Measurements from ENCODE around the gene HDC. TPM values are rescaled to one million over a fixed set of nuclear protein-coding genes. Genes with fewer than 3 reads are reported as not detected.

Gene HDC
- total and polyA plus RNA-seq, 7 experiments from 2014 or later, result 0.19 to 81.2 (median 35.1) TPM; not detected in 4

DNA sequence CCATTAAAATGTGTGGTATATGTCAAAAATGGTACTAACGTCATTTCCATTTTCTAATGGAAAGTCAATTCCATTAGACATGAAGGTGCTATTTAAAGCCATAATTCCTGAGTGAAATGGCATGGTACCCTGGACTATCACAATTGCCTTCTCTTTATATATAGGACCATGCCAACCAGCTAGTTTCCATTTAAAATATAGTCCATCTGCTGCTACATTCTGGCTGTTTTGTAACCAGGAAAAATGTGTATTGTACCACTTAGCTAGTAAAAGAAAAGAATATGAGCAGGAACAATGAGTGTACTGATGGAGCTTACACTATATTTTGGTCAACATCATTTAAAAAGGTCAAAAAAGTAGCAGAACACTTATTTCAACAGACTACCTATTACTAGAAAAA is 30.4 kb upstream of the HDC start:
- Mint-ChIP-seq H3K4me1 (peaks cover 0 to 4% (median 0%) of the 10 kb centered on the region in 7 donors), H3K36me3 (peaks cover 0 to 34% (median 27%) of the 10 kb centered on the region in 5 donors), H3K4me3 (no peak overlapping the region), H3K9me3 (no peaks in the 10 kb centered on the region), H3K27me3 (no peaks in the 10 kb centered on the region), H3K27ac (no peak overlapping the region)
- peaks cover 0 to 35% (median 0%) of the 10 kb centered on the region in 3 experiments for H3K36me3 ChIP-seq (ENCODE audit: control insufficient read depth in 2 of 3, insufficient read depth in 3 of 3, low read length in 3 of 3)
- H3K27ac ChIP-seq (ENCODE audit: low read depth, low read length), result no peak overlapping the region
- ATAC-seq (no peak), DNase-seq (no peak)
- ChIA-PET CTCF (interaction anchor here (0.6 kb wide), 1 partner anchor 25 kb away, joined by 3 read pairs; no protein-coding TSS in a partner anchor), POLR2A (interaction anchor here (1.0 kb wide), 1 partner anchor 59 kb away, joined by 4 read pairs; the partner anchor contains the start of gene GABPB1)
- H3K9me3 ChIP-seq (ENCODE audit: control insufficient read depth in 2 of 3, low read length in 3 of 3), result no peaks in the 10 kb centered on the region
- no peaks in the 10 kb centered on the region for H3K4me1 ChIP-seq (ENCODE audit: control insufficient read depth in 2 of 2, insufficient read depth in 2 of 2, low read length in 2 of 2)
- H3K4me3 ChIP-seq (ENCODE audit: low read length), result no peak overlapping the region
- intact Hi-C loops (cut with micrococcal nuclease), result no loop called here
- no peaks in the 10 kb centered on the region for H3K27me3 ChIP-seq (ENCODE audit: control insufficient read depth in 2 of 2, insufficient read depth in 2 of 2, low read length in 2 of 2)

DNA sequence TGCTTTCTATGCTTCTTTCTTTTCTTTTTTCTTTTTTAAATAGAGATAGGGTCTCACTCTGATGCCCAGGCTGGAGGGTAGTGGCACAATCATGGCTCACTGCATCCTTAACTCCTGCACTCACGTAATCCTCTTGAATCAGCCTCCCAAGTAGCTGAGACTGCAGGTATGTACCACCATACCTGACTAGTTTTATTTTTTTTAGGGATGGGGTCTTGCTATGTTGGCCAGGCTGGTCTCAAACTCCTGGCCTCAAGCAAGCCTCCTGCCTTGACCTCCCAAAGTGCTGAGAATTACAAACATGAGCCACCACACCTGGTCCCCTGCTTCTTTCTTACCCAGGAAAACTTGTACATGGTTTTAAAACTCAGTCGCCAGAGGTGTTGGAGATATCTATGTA is 24.2 kb upstream of the HDC start:
- H3K4me1 Mint-ChIP-seq, result peaks cover 0 to 15% (median 0%) of the 10 kb centered on the region in 7 donors
- Histone ChIP-seq H3K4me3 (ENCODE audit: low read length) (no peak overlapping the region), H3K9me3 (ENCODE audit: control insufficient read depth in 2 of 3, low read length in 3 of 3) (no peaks in the 10 kb centered on the region), H3K36me3 (ENCODE audit: control insufficient read depth in 2 of 3, insufficient read depth in 3 of 3, low read length in 3 of 3) (peaks cover 0 to 34% (median 9%) of the 10 kb centered on the region in 3 experiments), H3K4me1 (ENCODE audit: control insufficient read depth in 2 of 2, insufficient read depth in 2 of 2, low read length in 2 of 2) (no peaks in the 10 kb centered on the region), H3K27ac (ENCODE audit: low read depth, low read length) (no peak overlapping the region), H3K27me3 (ENCODE audit: control insufficient read depth in 2 of 2, insufficient read depth in 2 of 2, low read length in 2 of 2) (no peaks in the 10 kb centered on the region)
- ChIA-PET POLR2A (no interaction called here), CTCF (no interaction called here)
- no peak overlapping the region for H3K4me3 Mint-ChIP-seq
- no peaks in the 10 kb centered on the region for H3K9me3 Mint-ChIP-seq
- no peaks in the 10 kb centered on the region for H3K27me3 Mint-ChIP-seq
- intact Hi-C loops (cut with micrococcal nuclease), result no loop called here
- H3K36me3 Mint-ChIP-seq, result peaks cover 0 to 43% (median 26%) of the 10 kb centered on the region in 5 donors
- H3K27ac Mint-ChIP-seq, result no peak overlapping the region
- ATAC-seq (no peak), DNase-seq (no peak)

DNA sequence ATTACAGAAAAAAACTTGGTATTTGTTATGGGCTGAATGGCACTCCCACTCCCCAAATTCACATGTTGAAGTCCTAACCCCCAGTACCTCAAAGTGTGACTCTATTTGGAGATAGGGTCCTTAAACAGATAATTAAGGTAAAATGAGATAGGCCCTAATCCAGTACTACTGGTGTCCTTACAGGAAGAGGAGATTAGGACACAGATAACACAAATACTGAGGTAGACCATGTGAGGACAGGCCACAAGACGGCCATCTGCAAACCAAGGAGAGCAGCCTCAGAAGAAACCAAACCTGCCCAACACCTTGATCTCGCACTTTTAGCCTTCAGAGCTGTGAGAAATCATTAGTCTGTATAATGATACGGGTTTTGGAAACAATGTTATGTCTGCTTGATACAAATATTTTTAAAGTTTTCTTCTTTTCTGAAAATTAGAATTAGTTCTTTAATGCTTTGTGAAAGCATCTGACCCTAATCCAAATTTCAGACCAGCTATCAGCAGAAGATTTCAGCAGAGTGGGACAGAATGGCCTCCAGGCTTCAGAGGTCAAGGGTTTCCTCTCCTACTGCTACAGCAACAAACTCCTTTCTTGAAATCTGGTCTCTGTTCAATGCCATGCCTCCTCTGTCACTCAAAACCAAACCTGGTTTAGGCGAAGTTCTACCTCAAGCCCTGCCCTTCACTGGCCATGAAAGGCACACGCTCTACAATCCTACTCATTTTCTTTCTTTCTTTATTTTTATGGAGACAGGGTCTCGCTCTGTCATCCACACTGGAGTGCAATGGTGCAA is 22.0 kb upstream of the HDC start:
- Histone ChIP-seq H3K27me3 (ENCODE audit: control insufficient read depth in 2 of 2, insufficient read depth in 2 of 2, low read length in 2 of 2) (no peaks in the 10 kb centered on the region), H3K4me3 (ENCODE audit: low read length) (no peak overlapping the region), H3K9me3 (ENCODE audit: control insufficient read depth in 2 of 3, low read length in 3 of 3) (no peaks in the 10 kb centered on the region), H3K4me1 (ENCODE audit: control insufficient read depth in 2 of 2, insufficient read depth in 2 of 2, low read length in 2 of 2) (no peaks in the 10 kb centered on the region), H3K27ac (ENCODE audit: low read depth, low read length) (no peak overlapping the region), H3K36me3 (ENCODE audit: control insufficient read depth in 2 of 3, insufficient read depth in 3 of 3, low read length in 3 of 3) (peaks cover 0 to 34% (median 9%) of the 10 kb centered on the region in 3 experiments)
- ChIA-PET POLR2A (no interaction called here), CTCF (interaction anchor here (0.6 kb wide), 1 partner anchor 433 kb away, joined by 3 read pairs; no protein-coding TSS in a partner anchor)
- H3K36me3 Mint-ChIP-seq, result peaks cover 4 to 42% (median 26%) of the 10 kb centered on the region in 5 donors
- no peak for ATAC-seq
- no peaks in the 10 kb centered on the region for H3K9me3 Mint-ChIP-seq
- H3K4me3 Mint-ChIP-seq, result no peak overlapping the region
- intact Hi-C loops (cut with micrococcal nuclease), result no loop called here
- DNase-seq, result no peak
- H3K27ac Mint-ChIP-seq, result peak overlapping the region in 2 of 9 donors; percentile 13 to 53
- no peaks in the 10 kb centered on the region for H3K27me3 Mint-ChIP-seq
- peaks cover 0 to 15% (median 0%) of the 10 kb centered on the region in 7 donors for H3K4me1 Mint-ChIP-seq

DNA sequence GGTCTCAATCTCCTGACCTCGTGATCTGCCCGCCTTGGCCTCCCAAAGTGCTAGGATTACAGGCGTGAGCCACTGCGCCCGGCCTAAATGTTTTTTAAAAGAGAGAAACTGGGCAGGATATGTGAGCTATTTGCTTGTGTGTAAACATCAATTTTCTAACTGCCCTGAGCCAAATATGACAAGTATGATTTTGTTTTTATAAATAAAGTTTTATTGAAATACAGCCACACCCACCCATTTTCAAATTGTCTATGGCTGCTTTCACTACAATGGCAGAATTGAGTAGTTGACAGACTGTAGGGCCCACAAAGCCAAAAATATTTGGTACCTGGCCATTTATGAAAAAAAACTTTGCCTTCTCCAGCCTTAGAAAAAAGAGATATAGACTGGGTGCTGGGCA is 15.9 kb upstream of the HDC start:
- Histone ChIP-seq H3K4me1 (ENCODE audit: control insufficient read depth in 2 of 2, insufficient read depth in 2 of 2, low read length in 2 of 2) (no peaks in the 10 kb centered on the region), H3K27me3 (ENCODE audit: control insufficient read depth in 2 of 2, insufficient read depth in 2 of 2, low read length in 2 of 2) (no peaks in the 10 kb centered on the region), H3K4me3 (ENCODE audit: low read length) (no peak overlapping the region), H3K9me3 (ENCODE audit: control insufficient read depth in 2 of 3, low read length in 3 of 3) (no peaks in the 10 kb centered on the region), H3K27ac (ENCODE audit: low read depth, low read length) (no peak overlapping the region), H3K36me3 (ENCODE audit: control insufficient read depth in 2 of 3, insufficient read depth in 3 of 3, low read length in 3 of 3) (peaks cover 0 to 5% (median 0%) of the 10 kb centered on the region in 3 experiments)
- no peak for DNase-seq
- H3K27me3 Mint-ChIP-seq, result no peaks in the 10 kb centered on the region
- intact Hi-C loops (cut with micrococcal nuclease), result no loop called here
- H3K27ac Mint-ChIP-seq, result no peak overlapping the region
- peaks cover 0 to 26% (median 9%) of the 10 kb centered on the region in 5 donors for H3K36me3 Mint-ChIP-seq
- ATAC-seq, result no peak
- no peak overlapping the region for H3K4me3 Mint-ChIP-seq
- ChIA-PET CTCF (no interaction called here), POLR2A (no interaction called here)
- H3K9me3 Mint-ChIP-seq, result no peaks in the 10 kb centered on the region
- H3K4me1 Mint-ChIP-seq, result peaks cover 0 to 4% (median 0%) of the 10 kb centered on the region in 7 donors

DNA sequence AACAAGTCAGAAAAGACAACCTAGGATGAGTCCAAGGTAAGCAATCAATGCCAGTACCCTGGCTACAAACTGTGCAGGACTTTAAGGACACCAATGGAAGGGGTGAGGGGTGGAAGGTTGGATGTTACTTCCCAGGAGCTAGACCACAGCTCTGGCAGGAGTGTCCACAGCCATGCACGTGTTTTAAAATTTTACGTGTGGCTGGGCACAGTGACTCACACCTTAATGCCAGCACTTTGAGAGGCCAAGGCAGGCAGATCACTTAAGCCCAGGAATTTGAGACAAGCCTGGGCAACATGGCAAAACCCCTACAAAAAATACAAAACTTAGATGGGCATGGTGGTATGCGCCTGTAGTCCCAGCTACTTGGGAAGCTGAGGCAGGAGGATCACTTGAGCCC is 14.7 kb upstream of the HDC start:
- Histone ChIP-seq H3K36me3 (ENCODE audit: control insufficient read depth in 2 of 3, insufficient read depth in 3 of 3, low read length in 3 of 3) (no peaks in the 10 kb centered on the region), H3K27me3 (ENCODE audit: control insufficient read depth in 2 of 2, insufficient read depth in 2 of 2, low read length in 2 of 2) (no peaks in the 10 kb centered on the region), H3K4me3 (ENCODE audit: low read length) (no peak overlapping the region), H3K4me1 (ENCODE audit: control insufficient read depth in 2 of 2, insufficient read depth in 2 of 2, low read length in 2 of 2) (no peaks in the 10 kb centered on the region), H3K27ac (ENCODE audit: low read depth, low read length) (no peak overlapping the region), H3K9me3 (ENCODE audit: control insufficient read depth in 2 of 3, low read length in 3 of 3) (no peaks in the 10 kb centered on the region)
- Mint-ChIP-seq H3K4me3 (no peak overlapping the region), H3K9me3 (no peaks in the 10 kb centered on the region), H3K4me1 (peaks cover 0 to 4% (median 0%) of the 10 kb centered on the region in 7 donors), H3K36me3 (peaks cover 0 to 26% (median 9%) of the 10 kb centered on the region in 5 donors), H3K27me3 (no peaks in the 10 kb centered on the region), H3K27ac (peak overlapping the region in 3 of 9 donors; percentile 9 to 73 (median 29))
- DNase-seq (no peak), ATAC-seq (no peak)
- CTCF ChIA-PET, result no interaction called here
- POLR2A ChIA-PET, result no interaction called here
- intact Hi-C loops (cut with micrococcal nuclease), result no loop called here

DNA sequence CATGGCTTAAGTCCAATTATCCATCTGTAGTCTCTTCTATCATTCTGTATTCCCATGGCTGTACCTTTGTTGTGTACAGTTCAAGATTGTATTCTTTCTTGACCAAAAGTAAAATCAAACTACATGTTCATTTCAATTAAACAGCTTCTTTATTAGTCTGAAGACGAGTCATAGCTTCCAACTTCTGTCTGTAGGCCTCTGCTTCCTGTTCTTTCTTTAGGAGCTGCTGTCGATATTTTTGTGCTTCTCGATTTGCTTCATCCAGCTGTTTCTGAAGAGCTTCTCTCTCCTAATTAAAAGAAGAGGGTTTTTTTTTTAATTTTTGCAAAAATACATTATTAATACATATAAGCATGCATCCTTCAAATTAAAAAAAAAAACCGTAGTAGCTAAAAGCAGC is 13.0 kb upstream of the HDC start:
- no peaks in the 10 kb centered on the region for H3K36me3 ChIP-seq (ENCODE audit: control insufficient read depth in 2 of 3, insufficient read depth in 3 of 3, low read length in 3 of 3)
- H3K4me1 ChIP-seq (ENCODE audit: control insufficient read depth in 2 of 2, insufficient read depth in 2 of 2, low read length in 2 of 2), result no peaks in the 10 kb centered on the region
- Mint-ChIP-seq H3K27me3 (no peaks in the 10 kb centered on the region), H3K36me3 (peaks cover 0 to 19% (median 5%) of the 10 kb centered on the region in 5 donors), H3K4me3 (no peak overlapping the region), H3K9me3 (no peaks in the 10 kb centered on the region), H3K4me1 (peaks cover 0 to 4% (median 0%) of the 10 kb centered on the region in 7 donors), H3K27ac (peak overlapping the region in 2 of 9 donors; percentile 43 to 56)
- intact Hi-C loops (cut with micrococcal nuclease), result no loop called here
- no peaks in the 10 kb centered on the region for H3K27me3 ChIP-seq (ENCODE audit: control insufficient read depth in 2 of 2, insufficient read depth in 2 of 2, low read length in 2 of 2)
- DNase-seq (no peak), ATAC-seq (no peak)
- H3K27ac ChIP-seq (ENCODE audit: low read depth, low read length), result no peak overlapping the region
- H3K9me3 ChIP-seq (ENCODE audit: control insufficient read depth in 2 of 3, low read length in 3 of 3), result no peaks in the 10 kb centered on the region
- CTCF ChIA-PET, result interaction anchor here (0.7 kb wide), 1 partner anchor 130 kb away, joined by 3 read pairs; no protein-coding TSS in a partner anchor
- POLR2A ChIA-PET, result no interaction called here
- no peak overlapping the region for H3K4me3 ChIP-seq (ENCODE audit: low read length)

All from naive thymus-derived CD4-positive, alpha-beta T cell (primary cell).